ENCODE results near the gene STT3B.

GRCh38 chr3:31553258-31553657 is 20.5 kb downstream of the STT3B start:
- no peak for TF ChIP-seq POLR2AphosphoS5 (IDR thresholded peaks at IDR 0.05; ENCODE audit: low read depth, low read length)
- no peak for TF ChIP-seq TAF1 (IDR thresholded peaks at IDR 0.05; ENCODE audit: low read depth, low read length)
- TF ChIP-seq POLR2A (IDR thresholded peaks at IDR 0.05; ENCODE audit: low read depth, low read length) = no peak
- no peak for TF ChIP-seq SPI1 (IDR thresholded peaks at IDR 0.05; ENCODE audit: low read depth, low read length)

Measured in GM12891 (cell line).